GM23338 (cell line): Measurements from ENCODE around the gene ZNF189. TPM values are rescaled to one million over a fixed set of nuclear protein-coding genes. Genes with fewer than 3 reads are reported as not detected.

ENCODE experiments used
- ATAC-seq: fragments of 200-7000 bp; cut with Tn5 transposase; 3 replicates; pipeline ENCODE4 v1.9.1; 2020
- DNase-seq: peaks from one replicate; pipeline ENCODE4 v3.0.0-alpha.2; 2015; ENCODE audit warnings: low spot score
- H2AFZ ChIP-seq: fragments of 200-600 bp; sonication (generic); 2 replicates; pipeline ENCODE4 v1.8.0; 2016; ENCODE audit warnings: antibody characterized with exemption, mild to moderate bottlenecking, moderate library complexity
- H3F3A ChIP-seq: fragments of 200-600 bp; sonication (generic); replicated peaks from 2 replicates; pipeline ENCODE4 v1.8.0; 2017; ENCODE audit warnings: antibody characterized with exemption, mixed run types, low read depth
- H3K27ac ChIP-seq: fragments of 200-600 bp; sonication (generic); 2 replicates; pipeline ENCODE4 v1.6.1; 2016; ENCODE audit warnings: low read depth
- H3K27me3 ChIP-seq: fragments of 200-600 bp; sonication (generic); 2 replicates; pipeline ENCODE4 v1.8.0; 2016; ENCODE audit warnings: mild to moderate bottlenecking, mixed run types, moderate library complexity; ENCODE audit not compliant: insufficient read depth
- H3K36me3 ChIP-seq: fragments of 200-600 bp; sonication (generic); 2 replicates; pipeline ENCODE4 v1.8.0; 2016; ENCODE audit warnings: mild to moderate bottlenecking; ENCODE audit not compliant: insufficient read depth
- H3K4me1 ChIP-seq: fragments of 200-600 bp; sonication (generic); 2 replicates; pipeline ENCODE4 v1.8.0; 2016; ENCODE audit warnings: mild to moderate bottlenecking, moderate library complexity; ENCODE audit not compliant: insufficient read depth
- H3K4me2 ChIP-seq: fragments of 200-600 bp; sonication (generic); 2 replicates; pipeline ENCODE4 v1.7.1; 2017; ENCODE audit warnings: mixed run types
- H3K4me3 ChIP-seq: fragments of 200-600 bp; sonication (generic); 2 replicates; pipeline ENCODE4 v1.6.1; 2016; ENCODE audit warnings: mixed run types
- H3K79me2 ChIP-seq: fragments of 200-600 bp; sonication (generic); replicated peaks from 2 replicates; pipeline ENCODE4 v1.8.0; 2017; ENCODE audit warnings: mild to moderate bottlenecking; ENCODE audit not compliant: insufficient read depth
- H3K9me2 ChIP-seq: fragments of 200-600 bp; sonication (generic); 2 replicates; pipeline ENCODE4 v1.8.0; 2017; ENCODE audit not compliant: insufficient read depth
- H4K20me1 ChIP-seq: fragments of 200-600 bp; sonication (generic); replicated peaks from 2 replicates; pipeline ENCODE4 v1.8.0; 2017; ENCODE audit warnings: mild to moderate bottlenecking; ENCODE audit not compliant: insufficient read depth
- H3K27ac Mint-ChIP-seq: 2 replicates; pipeline ENCODE4 v1.8.0; 2020; ENCODE audit warnings: inconsistent platforms, mild to moderate bottlenecking, moderate library complexity, mixed read lengths
- H3K27me3 Mint-ChIP-seq: 3 replicates; pipeline ENCODE4 v1.8.0; 2022; ENCODE audit warnings: low read depth, mild to moderate bottlenecking, moderate library complexity, mixed read lengths, inconsistent platforms; ENCODE audit not compliant: insufficient read depth, poor library complexity
- H3K36me3 Mint-ChIP-seq: 3 replicates; pipeline ENCODE4 v1.8.0; 2021; ENCODE audit warnings: low read depth, mild to moderate bottlenecking, inconsistent platforms, moderate library complexity, mixed read lengths
- H3K4me1 Mint-ChIP-seq: 3 replicates; pipeline ENCODE4 v1.8.0; 2020; ENCODE audit warnings: mild to moderate bottlenecking, inconsistent platforms, mixed read lengths
- H3K4me3 Mint-ChIP-seq: 3 replicates; pipeline ENCODE4 v1.8.0; 2021; ENCODE audit warnings: moderate library complexity, mild to moderate bottlenecking, inconsistent platforms, mixed read lengths
- H3K9me3 Mint-ChIP-seq: 3 replicates; pipeline ENCODE4 v1.8.0; 2020; ENCODE audit warnings: moderate library complexity, mild to moderate bottlenecking, inconsistent platforms, mixed read lengths
- CREB1 ChIP-seq: fragments of 250-450 bp; sonication (Bioruptor Pico); IDR thresholded peaks from 2 replicates; pipeline ENCODE4 v1.5.0; 2020; ENCODE audit warnings: low read depth, mild to moderate bottlenecking, moderate library complexity
- ETS1 ChIP-seq: IDR thresholded peaks from 2 replicates; pipeline ENCODE4 v1.6.1; 2016; ENCODE audit warnings: antibody characterized with exemption
- EZH2 ChIP-seq: fragments of 200-600 bp; sonication (generic); IDR thresholded peaks from one replicate; pipeline ENCODE4 v1.8.0; 2017; ENCODE audit warnings: antibody characterized with exemption, mild to moderate bottlenecking, low read depth; ENCODE audit not compliant: unreplicated experiment
- JUNB ChIP-seq: IDR thresholded peaks from one replicate; pipeline ENCODE4 v1.6.1; 2016; ENCODE audit warnings: antibody characterized with exemption; ENCODE audit not compliant: unreplicated experiment
- NANOG ChIP-seq: IDR thresholded peaks from 2 replicates; pipeline ENCODE4 v1.6.1; 2016; ENCODE audit warnings: antibody characterized with exemption, borderline replicate concordance
- POLR2AphosphoS5 ChIP-seq: IDR thresholded peaks from 2 replicates; pipeline ENCODE4 v1.6.1; 2016; ENCODE audit warnings: antibody characterized with exemption, low read depth
- REST ChIP-seq: IDR thresholded peaks from one replicate; pipeline ENCODE4 v1.6.1; 2018; ENCODE audit warnings: antibody characterized with exemption; ENCODE audit not compliant: unreplicated experiment
- STAT1 ChIP-seq: IDR thresholded peaks from one replicate; pipeline ENCODE4 v1.6.1; 2016; ENCODE audit warnings: antibody characterized with exemption; ENCODE audit not compliant: unreplicated experiment
- ZNF331 ChIP-seq: fragments of 250-450 bp; sonication (Bioruptor Pico); IDR thresholded peaks from 2 replicates; pipeline ENCODE4 v1.5.0; 2020; ENCODE audit warnings: low read depth, mild to moderate bottlenecking, moderate library complexity
- ZNF462 ChIP-seq: fragments of 250-450 bp; sonication (Bioruptor Pico); IDR thresholded peaks from 2 replicates; pipeline ENCODE4 v1.5.0; 2020; ENCODE audit warnings: mild to moderate bottlenecking, moderate library complexity
- polyA plus RNA-seq: library from polyadenylated mRNA; unstranded; fragments of >200 nt; fragmentation: Nextera tagmentation; extraction: Ambion mirVana; gene quantifications from 2 replicates; pipeline ENCODE4 v1.2.1, GENCODE V29; 2016
- total RNA-seq: library from RNA; depleted of rRNA; stranded (reverse); fragments of >200 nt; shearing (Covaris generic); gene quantifications from 2 replicates; pipeline ENCODE4 v1.2.3, GENCODE V29; 2014

Gene ZNF189
- total and polyA plus RNA-seq, 2 experiments from 2014 or later = 5.8 to 10.6 TPM

GRCh38 chr9:101427957-101428655 is 29.5 kb downstream of the ZNF189 start:
- H3F3A ChIP-seq = no peaks in the 10 kb centered on the region
- no peak for ATAC-seq
- Mint-ChIP-seq H3K27me3 (peaks cover 3% of the 10 kb centered on the region), H3K9me3 (no peaks in the 10 kb centered on the region), H3K4me3 (no peak overlapping the region), H3K4me1 (no peaks in the 10 kb centered on the region; the same call in 2 of the 3 replicates), H3K27ac (no peak overlapping the region), H3K36me3 (no peaks in the 10 kb centered on the region)
- DNase-seq = no peak
- H3K4me2 ChIP-seq = no peak overlapping the region
- H3K27me3 ChIP-seq = no peaks in the 10 kb centered on the region
- no peak overlapping the region for H3K4me3 ChIP-seq
- no peaks in the 10 kb centered on the region for H4K20me1 ChIP-seq
- no peak overlapping the region for H3K27ac ChIP-seq
- H3K9me2 ChIP-seq = peaks cover 12% of the 10 kb centered on the region
- no peaks in the 10 kb centered on the region for H3K36me3 ChIP-seq
- H2AFZ ChIP-seq = no peak overlapping the region
- no peak for TF ChIP-seq EZH2
- no peaks in the 10 kb centered on the region for H3K4me1 ChIP-seq
- H3K79me2 ChIP-seq = no peaks in the 10 kb centered on the region

GRCh38 chr9:101428909-101429308 is 30.3 kb downstream of the ZNF189 start:
- Histone ChIP-seq H3K4me1 (no peaks in the 10 kb centered on the region), H3K4me2 (no peak overlapping the region), H3K27me3 (no peaks in the 10 kb centered on the region), H3K36me3 (no peaks in the 10 kb centered on the region), H3K9me2 (peaks cover 12% of the 10 kb centered on the region), H2AFZ (no peak overlapping the region), H3K27ac (no peak overlapping the region), H3F3A (no peaks in the 10 kb centered on the region), H3K79me2 (no peaks in the 10 kb centered on the region), H3K4me3 (no peak overlapping the region), H4K20me1 (no peaks in the 10 kb centered on the region)
- no peak overlapping the region for H3K27ac Mint-ChIP-seq
- ATAC-seq (no peak), DNase-seq (no peak)
- H3K9me3 Mint-ChIP-seq = no peaks in the 10 kb centered on the region
- H3K27me3 Mint-ChIP-seq = peaks cover 3% of the 10 kb centered on the region
- no peaks in the 10 kb centered on the region for H3K36me3 Mint-ChIP-seq
- H3K4me1 Mint-ChIP-seq = no peaks in the 10 kb centered on the region
- H3K4me3 Mint-ChIP-seq = no peak overlapping the region
- TF ChIP-seq POLR2AphosphoS5 = no peak
- TF ChIP-seq NANOG = no peak
- no peak for TF ChIP-seq JUNB
- TF ChIP-seq ZNF462 (CRISPR knock-in tag) = no peak
- no peak for TF ChIP-seq ETS1
- no peak for TF ChIP-seq ZNF331 (CRISPR knock-in tag)
- TF ChIP-seq STAT1 = no peak
- TF ChIP-seq EZH2 = no peak
- no peak for TF ChIP-seq REST
- no peak for TF ChIP-seq CREB1
